GM19023 (cell line): ENCODE data around the gene GALNT18.

ENCODE experiments used
- ATAC-seq: cut with Tn5 transposase; IDR thresholded peaks from one replicate; pipeline ENCODE4 v1.9.1; 2021; ENCODE audit warnings: mild to moderate bottlenecking, moderate library complexity; ENCODE audit not compliant: unreplicated experiment

GALNT18 gene

GRCh38 chr11:11588891-11589290 lies 32.9 kb downstream of the GALNT18 start:
- ATAC-seq = no peak

- ATAC-seq = no peak
Observed at GRCh38 chr11:11588243-11588642, 33.6 kb downstream of the GALNT18 start.

- no peak for ATAC-seq
Observed at GRCh38 chr11:11587122-11587521, 34.7 kb downstream of the GALNT18 start.

- ATAC-seq = no peak
Observed at GRCh38 chr11:11586465-11586864, 35.3 kb downstream of the GALNT18 start.

- no peak for ATAC-seq
Observed at GRCh38 chr11:11584937-11585336, 36.9 kb downstream of the GALNT18 start.

- no peak for ATAC-seq
Observed at GRCh38 chr11:11584530-11584810, 37.3 kb downstream of the GALNT18 start.

GRCh38 chr11:11583801-11584529 lies 37.8 kb downstream of the GALNT18 start:
- no peak for ATAC-seq

GRCh38 chr11:11582011-11582701 lies 39.6 kb downstream of the GALNT18 start:
- no peak for ATAC-seq

- ATAC-seq = no peak
Observed at GRCh38 chr11:11581481-11581880, 40.3 kb downstream of the GALNT18 start.

- no peak for ATAC-seq
Observed at GRCh38 chr11:11580841-11581411, 40.9 kb downstream of the GALNT18 start.

- ATAC-seq = no peak
Observed at GRCh38 chr11:11580012-11580411, 41.8 kb downstream of the GALNT18 start.

GRCh38 chr11:11579012-11579988 lies 42.5 kb downstream of the GALNT18 start:
- no peak for ATAC-seq

- no peak for ATAC-seq
Observed at GRCh38 chr11:11577932-11578911, 43.6 kb downstream of the GALNT18 start.

- ATAC-seq = no peak
Observed at GRCh38 chr11:11577251-11577855, 44.5 kb downstream of the GALNT18 start.

GRCh38 chr11:11574373-11575287 lies 47.2 kb downstream of the GALNT18 start:
- no peak for ATAC-seq

- ATAC-seq = no peak
Observed at GRCh38 chr11:11572386-11572785, 49.4 kb downstream of the GALNT18 start.

GRCh38 chr11:11571893-11572292 lies 49.9 kb downstream of the GALNT18 start:
- no peak for ATAC-seq

GRCh38 chr11:11570823-11571222 lies 51.0 kb downstream of the GALNT18 start:
- ATAC-seq = no peak
